ENCODE results near the gene SOX6. TPM values are rescaled to one million over a fixed set of nuclear protein-coding genes. Genes with fewer than 3 reads are reported as not detected.

Gene SOX6
- total and polyA plus RNA-seq, 2 donors (not counting 3 experiments of a cell fraction or from before 2014, with no cell fraction given) = 0.14 to 3.7 TPM

DNA sequence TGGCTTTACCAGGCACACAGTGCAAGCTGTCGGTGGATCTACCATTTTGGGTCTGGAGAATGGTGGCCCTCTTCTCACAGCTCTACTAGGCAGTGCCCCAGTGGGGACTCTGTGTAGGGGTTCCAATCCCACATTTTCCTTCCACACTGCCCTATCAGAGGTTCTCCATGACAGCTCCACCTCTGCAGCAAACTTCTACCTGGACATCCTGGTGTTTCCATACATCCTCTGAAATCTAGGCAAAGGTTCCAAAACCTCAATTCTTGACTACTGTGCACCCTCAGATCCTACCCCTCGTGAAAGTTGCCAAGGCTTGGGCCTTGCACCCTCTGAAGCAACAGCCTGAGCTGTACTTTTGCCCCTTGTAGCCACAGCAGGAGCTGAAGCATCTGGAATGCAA is 108.1 kb downstream of the SOX6 start:
- no peak for TF ChIP-seq EZH2 (IDR thresholded peaks at IDR 0.05; ENCODE audit: borderline replicate concordance, low read depth, low read length, severe bottlenecking)
- TF ChIP-seq, protein P1, sequence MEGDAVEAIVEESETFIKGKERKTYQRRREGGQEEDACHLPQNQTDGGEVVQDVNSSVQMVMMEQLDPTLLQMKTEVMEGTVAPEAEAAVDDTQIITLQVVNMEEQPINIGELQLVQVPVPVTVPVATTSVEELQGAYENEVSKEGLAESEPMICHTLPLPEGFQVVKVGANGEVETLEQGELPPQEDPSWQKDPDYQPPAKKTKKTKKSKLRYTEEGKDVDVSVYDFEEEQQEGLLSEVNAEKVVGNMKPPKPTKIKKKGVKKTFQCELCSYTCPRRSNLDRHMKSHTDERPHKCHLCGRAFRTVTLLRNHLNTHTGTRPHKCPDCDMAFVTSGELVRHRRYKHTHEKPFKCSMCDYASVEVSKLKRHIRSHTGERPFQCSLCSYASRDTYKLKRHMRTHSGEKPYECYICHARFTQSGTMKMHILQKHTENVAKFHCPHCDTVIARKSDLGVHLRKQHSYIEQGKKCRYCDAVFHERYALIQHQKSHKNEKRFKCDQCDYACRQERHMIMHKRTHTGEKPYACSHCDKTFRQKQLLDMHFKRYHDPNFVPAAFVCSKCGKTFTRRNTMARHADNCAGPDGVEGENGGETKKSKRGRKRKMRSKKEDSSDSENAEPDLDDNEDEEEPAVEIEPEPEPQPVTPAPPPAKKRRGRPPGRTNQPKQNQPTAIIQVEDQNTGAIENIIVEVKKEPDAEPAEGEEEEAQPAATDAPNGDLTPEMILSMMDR (IDR thresholded peaks at IDR 0.05; ENCODE audit: extremely low read depth in 1 of 2, insufficient read depth in 1 of 2, low read depth in 1 of 2, low read length in 2 of 2) = no peak
- TF ChIP-seq POLR2A (IDR thresholded peaks at IDR 0.05; ENCODE audit: low read depth, low read length) = no peak
- TF ChIP-seq MYC (IDR thresholded peaks at IDR 0.05; ENCODE audit: low read depth, low read length) = no peak
- no peak for TF ChIP-seq FOS (IDR thresholded peaks at IDR 0.05; ENCODE audit: borderline replicate concordance, insufficient read depth, low read length)
- no peak for TF ChIP-seq GATA2 (IDR thresholded peaks at IDR 0.05; ENCODE audit: insufficient read depth, insufficient read length, low read depth, low read length)
- TF ChIP-seq, protein P2, sequence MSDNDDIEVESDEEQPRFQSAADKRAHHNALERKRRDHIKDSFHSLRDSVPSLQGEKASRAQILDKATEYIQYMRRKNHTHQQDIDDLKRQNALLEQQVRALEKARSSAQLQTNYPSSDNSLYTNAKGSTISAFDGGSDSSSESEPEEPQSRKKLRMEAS (IDR thresholded peaks at IDR 0.05; ENCODE audit: insufficient read depth, insufficient read length) = no peak
- no peak for TF ChIP-seq POLR2AphosphoS5 (IDR thresholded peaks at IDR 0.05; ENCODE audit: insufficient read depth, low read depth, low read length)
- Histone ChIP-seq H3K79me2 (ENCODE audit: control insufficient read depth, insufficient read depth, low read length) (no peaks in the 10 kb centered on the region), H3K9me1 (replicated peaks; ENCODE audit: control insufficient read depth, extremely low read depth, insufficient read depth, low read length) (no peaks in the 10 kb centered on the region), H3K4me3 (replicated peaks in 1 of 3; ENCODE audit: insufficient read depth in 1 of 3, low read depth in 1 of 3, low read length in 3 of 3) (no peak overlapping the region), H3K9ac (replicated peaks; ENCODE audit: extremely low read depth, insufficient read depth, low read length) (no peak overlapping the region), H2AFZ (ENCODE audit: low read depth, low read length) (no peak overlapping the region), H3K36me3 (ENCODE audit: control insufficient read depth in 2 of 2, extremely low read depth in 1 of 2, insufficient read depth in 2 of 2, low read length in 2 of 2) (no peaks in the 10 kb centered on the region), H3K27ac (ENCODE audit: insufficient read depth, low read depth, low read length) (no peak overlapping the region), H3K9me3 (replicated peaks; ENCODE audit: control insufficient read depth, insufficient read depth, low read length) (no peaks in the 10 kb centered on the region), H3K4me1 (ENCODE audit: control insufficient read depth, extremely low read depth, insufficient read depth, low read length) (no peaks in the 10 kb centered on the region), H3K27me3 (ENCODE audit: control insufficient read depth in 2 of 2, insufficient read depth in 2 of 2, low read length in 2 of 2) (no peaks in the 10 kb centered on the region), H4K20me1 (replicated peaks; ENCODE audit: control insufficient read depth, extremely low read depth, insufficient read depth, low read length) (no peaks in the 10 kb centered on the region), H3K4me2 (ENCODE audit: insufficient read depth, low read length) (no peak overlapping the region)
- CTCF ChIA-PET = no interaction called here
- DNase-seq (ENCODE audit: low read depth, low spot score) (no peak), FAIRE-seq (no peak)
- POLR2A ChIA-PET = no interaction called here
- intact Hi-C loops (cut with micrococcal nuclease) (no loop called here), dilution Hi-C loops (cut with MboI; ENCODE audit: extremely low pct_ligation_motif_present, low sequenced_read_pairs) (no loop called here)
- BruUV-seq (replicated peaks) = no TSS peak
